GM19351 (cell line): Measurements from ENCODE around the gene ZNF343.
"Not testable (repeated sequence)": the region's sequence is repeated elsewhere in the genome, so short reads cannot be mapped to it uniquely, and the experiment has no call there.

ENCODE experiments used
- ATAC-seq: cut with Tn5 transposase; IDR thresholded peaks from one replicate; pipeline ENCODE4 v1.9.1; 2021; ENCODE audit warnings: mild to moderate bottlenecking, moderate library complexity; ENCODE audit not compliant: unreplicated experiment

ZNF343 gene

GRCh38 chr20:2508631-2509467 is at the start of gene ZNF343:
Gene ZNF343, minus strand, starts transcription at chr20:2508915. Its CDS starts 15,020 bp downstream, at chr20:2493895.
- ATAC-seq = peak; percentile 93

DNA sequence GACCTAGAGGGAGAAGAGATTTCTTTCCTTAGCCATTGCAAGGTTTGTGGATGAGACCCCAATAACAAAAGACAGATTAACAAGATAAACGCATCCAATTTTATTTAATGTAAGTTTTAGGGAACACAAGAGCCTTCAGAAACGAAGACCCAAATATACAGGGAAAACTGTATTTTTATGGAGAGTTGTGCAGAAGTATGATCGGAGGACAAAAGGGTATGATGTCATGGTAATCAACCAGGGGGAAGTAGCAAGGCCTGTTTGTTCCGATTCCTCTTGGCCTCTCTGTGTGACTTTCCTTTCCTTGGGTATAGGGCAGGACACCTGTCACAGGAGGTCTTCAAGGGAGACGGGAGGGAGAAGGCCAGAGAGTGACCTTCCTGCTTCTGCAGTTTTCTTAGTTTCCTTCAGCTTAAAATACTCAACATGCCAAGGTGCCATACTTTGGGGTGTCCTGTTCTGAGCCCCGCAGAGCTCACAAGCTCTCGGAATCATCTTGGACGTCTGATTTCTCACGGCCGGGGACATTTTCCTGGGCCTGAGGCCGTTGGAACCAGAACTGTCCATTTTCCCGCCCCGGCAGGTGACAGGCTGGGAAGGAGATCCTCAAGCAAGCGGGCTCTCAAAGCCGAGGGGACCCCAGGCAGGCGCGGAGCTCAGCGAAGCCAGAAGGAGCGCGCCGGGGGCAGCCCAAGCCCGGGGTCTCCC is 49.3 kb upstream of the ZNF343 start:
- ATAC-seq = no peak

DNA sequence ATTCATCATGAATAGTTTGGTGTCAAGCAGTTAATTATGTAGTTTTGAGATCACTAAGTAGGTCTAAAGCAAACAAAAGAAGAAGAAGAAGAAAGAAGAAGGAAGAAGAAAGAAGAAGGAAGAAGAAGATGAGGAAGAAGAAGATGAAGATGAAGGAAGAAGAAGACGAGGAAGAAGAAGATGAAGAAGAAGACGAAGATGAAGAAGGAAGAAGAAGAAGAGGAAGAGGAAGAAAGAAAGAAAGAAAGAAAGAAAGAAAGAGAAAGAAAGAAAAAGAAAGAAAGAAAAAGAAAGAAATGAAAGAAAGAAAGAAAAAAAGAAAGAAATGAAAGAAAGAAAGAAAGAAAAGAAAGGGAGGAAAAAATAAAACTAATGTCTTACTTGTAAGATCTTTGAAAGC is 36.9 kb upstream of the ZNF343 start:
- no peak for ATAC-seq

GRCh38 chr20:2544211-2544610 is 35.5 kb upstream of the ZNF343 start:
- ATAC-seq = no peak

GRCh38 chr20:2542361-2542760 is 33.6 kb upstream of the ZNF343 start:
- ATAC-seq = no peak

GRCh38 chr20:2541940-2542339 is 33.2 kb upstream of the ZNF343 start:
- ATAC-seq = no peak

DNA sequence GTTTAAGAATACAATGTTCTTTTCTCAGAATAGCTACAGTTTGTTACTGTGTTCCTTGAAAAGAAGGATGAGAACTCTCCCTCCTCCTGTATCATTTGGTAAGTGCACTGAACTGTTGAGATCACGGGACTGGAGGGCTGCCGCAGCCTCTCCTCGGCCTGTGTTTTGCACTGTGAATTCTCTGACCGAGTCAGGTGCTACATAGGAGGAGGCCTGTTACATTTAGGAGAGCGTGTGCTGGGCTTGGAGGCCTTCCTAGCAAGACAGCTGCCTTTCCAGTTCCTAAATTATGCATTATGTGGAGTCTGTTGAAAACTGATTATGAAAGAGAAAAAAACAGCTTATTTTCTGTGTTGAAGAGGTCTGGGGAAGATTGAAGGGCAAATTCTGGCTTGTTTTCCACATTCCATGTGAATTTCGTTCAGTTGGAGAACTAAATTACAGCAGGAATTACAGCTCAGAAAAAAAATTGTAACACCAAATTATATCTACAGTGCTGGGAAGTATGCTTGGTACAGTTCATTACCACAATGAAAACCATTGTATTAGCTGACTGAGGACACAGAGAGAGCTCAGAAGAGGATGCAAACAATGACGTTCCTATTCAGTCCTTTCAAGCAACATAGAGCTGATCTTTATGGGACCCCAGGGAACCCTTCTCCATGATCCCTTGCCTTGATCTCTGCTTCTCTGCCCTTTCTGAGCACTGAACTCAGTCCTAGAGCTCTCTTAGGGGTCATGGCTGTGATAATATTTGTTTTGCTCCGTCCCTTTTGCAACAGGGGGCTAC is 30.4 kb upstream of the ZNF343 start:
- no peak for ATAC-seq

- ATAC-seq = no peak
These were observed 29.6 kb upstream of the ZNF343 start for GRCh38 chr20:2538356-2538755.

DNA sequence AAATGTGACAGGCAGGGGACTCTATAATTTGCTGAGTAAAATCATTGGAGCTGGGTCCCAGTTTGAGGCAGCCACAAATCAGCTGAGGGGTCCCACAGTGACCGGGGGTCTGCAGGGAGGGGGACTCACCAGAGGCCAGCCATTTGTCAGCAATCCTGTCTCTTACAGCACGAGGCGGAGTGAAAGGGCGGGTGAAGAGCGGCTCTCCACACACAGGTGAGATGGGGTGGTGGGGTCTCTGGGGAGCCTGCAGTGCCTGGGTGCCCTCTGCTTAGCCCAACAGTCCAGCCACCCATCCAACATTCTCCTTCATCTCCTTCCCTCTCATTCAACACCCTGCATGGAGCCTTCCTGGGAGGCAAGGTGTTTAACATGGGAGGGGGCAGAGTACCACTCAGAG is 28.4 kb upstream of the ZNF343 start:
- no peak for ATAC-seq

- no peak for ATAC-seq
These were observed 27.9 kb upstream of the ZNF343 start, which contains the start of gene TMC2 for GRCh38 chr20:2536560-2536986. Gene TMC2, plus strand, starts transcription at chr20:2536573. Its CDS starts 49 bp downstream, at chr20:2536622.

DNA sequence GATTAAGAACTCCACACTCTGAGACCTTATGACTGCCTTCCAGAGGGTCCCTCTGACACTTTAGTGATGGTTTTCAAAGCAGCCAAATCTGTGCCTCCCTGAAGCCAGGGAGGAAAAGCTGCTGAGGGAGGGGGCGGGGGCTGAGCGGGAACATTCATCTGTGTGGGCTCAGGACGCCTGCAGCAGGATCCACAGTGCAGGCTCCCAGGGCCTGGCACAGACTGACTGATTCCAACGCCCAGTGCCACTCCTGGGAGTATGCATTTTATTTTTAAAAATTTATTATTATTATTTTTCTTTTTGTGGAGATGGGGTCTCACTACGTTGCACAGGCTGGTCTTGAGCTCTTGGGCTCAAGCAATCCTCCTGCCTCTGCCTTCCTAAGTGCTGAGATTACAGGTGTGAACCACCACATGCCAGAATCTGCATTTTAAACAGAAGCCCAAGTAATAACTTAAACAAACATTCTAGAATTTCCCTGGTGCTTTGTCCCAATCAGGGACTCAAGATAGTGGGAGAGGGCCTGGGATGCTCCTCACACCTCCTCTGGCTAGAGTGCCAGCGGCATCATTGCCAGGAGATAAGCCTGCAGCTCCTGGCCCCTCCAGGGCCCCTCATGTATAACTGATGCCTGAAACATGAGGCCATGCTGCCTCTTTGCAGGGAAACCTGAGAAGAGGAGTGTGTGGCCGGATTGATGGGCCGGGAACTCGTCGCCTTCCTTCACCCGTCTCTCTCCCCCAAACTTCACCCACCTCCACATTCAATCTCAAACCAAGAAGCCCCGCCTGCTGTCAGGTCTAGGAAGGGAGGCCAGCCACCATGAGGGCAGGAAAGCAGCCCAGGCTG is 27.2 kb upstream of the ZNF343 start:
- no peak for ATAC-seq

- ATAC-seq = no peak
These were observed 24.4 kb upstream of the ZNF343 start for GRCh38 chr20:2533118-2533517.

GRCh38 chr20:2528671-2529271 is 20.1 kb upstream of the ZNF343 start:
- no peak for ATAC-seq

GRCh38 chr20:2527762-2528161 is 19.0 kb upstream of the ZNF343 start:
- no peak for ATAC-seq

GRCh38 chr20:2526218-2526583 is 17.5 kb upstream of the ZNF343 start:
- not testable (repeated sequence) for ATAC-seq

GRCh38 chr20:2524709-2525506 is 16.2 kb upstream of the ZNF343 start:
- ATAC-seq = peak; percentile 38

DNA sequence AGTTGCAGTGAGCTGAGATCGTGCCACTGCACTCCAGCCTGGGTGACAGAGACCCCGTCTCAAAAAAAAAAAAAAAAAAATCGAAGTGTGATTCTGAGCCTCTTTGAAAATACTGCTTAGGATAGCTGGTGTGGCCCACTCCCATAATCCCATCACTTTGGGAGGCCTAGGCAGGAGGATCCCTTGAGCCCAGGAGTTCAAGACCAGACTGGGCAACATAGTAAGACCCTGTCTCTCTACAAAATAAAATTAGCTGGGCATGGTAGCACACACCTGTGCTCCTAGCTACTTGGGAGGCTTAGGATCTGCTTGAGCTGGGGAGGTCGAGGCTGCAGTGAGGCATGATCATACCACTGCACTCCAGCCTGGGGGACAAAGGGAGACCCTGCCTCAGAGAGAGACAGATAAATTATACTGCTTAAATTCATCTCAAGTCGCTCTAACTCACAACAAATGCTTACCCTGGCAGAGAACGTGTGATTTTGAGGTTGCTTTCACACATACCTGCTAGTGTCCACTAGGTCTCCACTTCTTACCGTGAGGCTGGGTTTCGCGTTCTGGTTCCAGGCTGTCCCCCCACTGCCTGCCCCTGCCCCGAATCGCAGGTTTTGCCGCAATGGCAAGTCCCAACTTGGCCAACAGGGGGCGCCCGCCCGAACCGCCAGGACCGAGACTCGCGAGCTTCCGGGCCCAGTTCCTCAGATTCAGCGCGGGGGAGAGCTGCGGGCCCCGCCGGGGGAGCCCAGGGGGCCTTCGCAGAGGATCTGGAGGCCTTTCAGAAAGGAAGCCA is 15.4 kb upstream of the ZNF343 start:
- peak; percentile 71 for ATAC-seq

DNA sequence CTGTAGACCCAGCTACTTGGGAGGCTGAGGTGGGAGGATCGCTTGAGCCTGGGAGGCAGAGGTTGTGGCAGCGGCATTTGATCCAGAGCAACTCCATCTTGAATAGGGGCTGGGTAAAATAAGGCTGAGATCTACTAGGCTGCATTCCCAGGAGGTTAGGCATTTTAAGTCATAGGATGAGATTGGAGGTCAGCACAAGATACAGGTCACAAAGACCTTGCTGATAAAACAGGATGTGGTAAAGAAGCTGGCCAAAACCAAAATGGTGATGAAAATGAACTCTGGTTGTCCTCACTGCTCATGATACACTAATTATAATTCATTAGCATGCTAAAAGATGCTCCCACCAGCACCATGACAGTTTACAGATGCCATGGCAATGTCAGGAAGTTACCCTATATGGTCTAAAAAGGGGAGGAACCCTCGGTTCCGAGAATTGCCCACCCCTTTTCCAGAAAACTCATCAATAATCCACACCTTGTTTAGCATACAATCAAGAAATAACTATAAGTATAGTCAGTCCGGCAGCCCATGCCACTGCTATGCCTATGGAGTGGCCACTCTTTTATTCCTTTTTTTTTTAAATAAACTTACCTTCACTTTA is 14.2 kb upstream of the ZNF343 start:
- not testable (repeated sequence) for ATAC-seq
